EL (cell line): ENCODE data around the gene CORO2B.

Source experiments
- DNase-seq: peaks from one replicate; pipeline ENCODE4 v3.0.0-alpha.2; 2016

Gene CORO2B

GRCh38 chr15:68574629-68575028, 4.2 kb upstream of the CORO2B start:
- no peak for DNase-seq

DNA sequence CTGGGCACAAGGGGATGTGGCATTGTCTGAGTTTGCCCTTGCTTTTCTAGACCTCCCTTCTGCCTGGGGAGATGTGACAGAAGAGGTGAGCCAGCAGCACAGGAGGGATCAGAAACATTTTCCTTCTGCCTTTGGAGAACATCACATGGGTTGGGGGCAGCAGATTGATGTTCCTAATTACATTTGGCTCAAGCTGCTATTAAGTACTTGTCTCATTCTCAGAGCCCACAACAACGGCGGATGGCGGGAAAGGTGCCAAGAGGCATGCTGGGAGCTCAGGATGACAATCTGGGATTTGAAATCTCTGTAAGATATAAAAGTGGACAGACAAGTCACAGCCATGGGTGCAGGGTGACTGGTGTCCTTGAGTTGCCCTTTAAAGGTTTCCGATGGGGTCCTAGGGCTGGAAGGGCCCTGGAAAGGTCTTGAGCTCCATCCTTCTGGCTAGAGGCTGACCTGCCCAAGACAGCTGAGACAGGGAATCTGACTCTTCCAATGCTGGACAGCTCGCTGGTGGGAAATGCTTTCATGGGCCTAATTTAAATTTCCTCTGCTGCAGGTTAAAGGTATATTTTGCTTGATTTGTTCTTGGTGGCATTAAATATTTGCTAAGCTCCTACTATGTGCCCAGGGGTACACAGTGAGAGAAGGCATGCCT, 2.4 kb upstream of the CORO2B start:
- no peak for DNase-seq

- DNase-seq: peak; percentile 74
Observed at GRCh38 chr15:68578175-68578979, 416 bp upstream of the CORO2B start.

DNA sequence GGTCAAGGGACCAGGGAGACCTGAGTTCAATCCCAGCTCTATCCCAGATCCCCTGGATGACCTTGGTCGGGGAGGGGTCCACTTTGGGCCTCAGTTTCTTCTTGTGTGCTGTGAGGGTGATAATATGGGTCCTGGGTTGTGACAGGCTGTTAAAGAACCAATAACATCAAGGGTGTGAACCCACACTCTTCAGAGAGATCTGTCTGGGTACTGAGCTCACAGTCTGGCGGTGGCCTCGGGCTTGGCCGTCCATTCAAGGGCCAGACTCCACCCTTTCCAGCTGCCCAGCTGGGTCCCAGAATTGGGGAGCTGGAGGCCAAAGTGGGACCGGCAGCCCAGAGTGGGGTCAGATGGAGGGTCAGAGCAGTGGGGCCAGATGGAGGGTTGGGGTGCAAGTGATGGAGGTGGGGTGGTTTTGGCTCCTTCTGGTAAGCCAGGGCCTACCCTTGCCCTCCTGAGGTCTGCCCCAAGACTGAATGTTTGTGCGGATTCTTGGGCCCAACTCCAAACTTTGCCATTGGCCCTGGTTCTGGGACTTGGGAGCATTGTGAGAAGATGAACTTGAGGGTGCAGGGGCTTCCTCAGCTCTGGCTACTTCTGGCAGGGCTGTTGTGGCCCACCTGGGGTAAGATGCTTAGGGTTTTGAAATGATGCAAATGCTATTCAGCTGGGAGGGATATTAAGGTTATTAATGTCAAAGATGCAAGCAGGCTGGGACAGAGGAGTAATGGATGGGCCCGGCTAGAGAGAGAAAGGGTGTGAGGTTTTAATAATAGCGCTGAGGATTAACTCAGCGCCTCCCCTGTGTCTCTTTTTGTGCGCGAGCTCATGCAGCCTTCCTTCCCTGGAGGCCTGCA, 1.5 kb downstream of the CORO2B start:
- DNase-seq: no peak

DNA sequence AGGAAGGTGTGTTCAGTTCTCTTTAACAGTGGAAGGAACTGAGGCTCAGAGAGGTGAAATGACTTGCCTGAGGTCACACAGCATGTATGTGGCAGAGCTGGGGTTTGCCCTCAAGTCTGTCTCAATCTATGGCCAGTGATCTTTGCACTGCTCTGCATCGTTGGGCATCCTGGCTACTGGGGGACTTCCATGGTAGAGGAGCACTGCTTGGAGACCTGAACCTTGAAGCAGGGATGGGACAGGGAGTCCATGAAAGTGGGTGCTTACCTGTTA, 2.0 kb downstream of the CORO2B start:
- DNase-seq: no peak

DNA sequence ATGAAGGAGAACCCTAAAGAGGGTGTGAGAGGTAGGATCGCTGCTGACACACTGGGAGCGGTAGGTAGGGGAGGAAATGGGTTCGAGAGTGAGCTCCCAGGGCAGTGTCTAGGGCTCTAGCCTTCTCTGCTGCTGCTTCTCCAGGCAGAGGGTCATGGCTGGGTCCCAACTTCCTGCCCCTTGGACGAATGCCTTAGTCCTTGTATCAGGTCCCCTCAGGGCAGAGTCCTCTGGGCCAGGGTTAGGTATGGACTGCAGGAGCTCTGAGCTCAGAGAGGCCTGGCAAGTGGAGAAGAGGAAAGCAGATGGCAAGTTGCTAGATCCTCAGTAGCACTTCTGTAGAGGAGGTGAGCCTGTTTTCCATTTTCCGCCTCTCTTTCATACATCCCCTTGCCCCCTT, 2.9 kb downstream of the CORO2B start:
- DNase-seq: peak; percentile 47

- no peak for DNase-seq
Observed at GRCh38 chr15:68582236-68582635, 3.4 kb downstream of the CORO2B start.

DNA sequence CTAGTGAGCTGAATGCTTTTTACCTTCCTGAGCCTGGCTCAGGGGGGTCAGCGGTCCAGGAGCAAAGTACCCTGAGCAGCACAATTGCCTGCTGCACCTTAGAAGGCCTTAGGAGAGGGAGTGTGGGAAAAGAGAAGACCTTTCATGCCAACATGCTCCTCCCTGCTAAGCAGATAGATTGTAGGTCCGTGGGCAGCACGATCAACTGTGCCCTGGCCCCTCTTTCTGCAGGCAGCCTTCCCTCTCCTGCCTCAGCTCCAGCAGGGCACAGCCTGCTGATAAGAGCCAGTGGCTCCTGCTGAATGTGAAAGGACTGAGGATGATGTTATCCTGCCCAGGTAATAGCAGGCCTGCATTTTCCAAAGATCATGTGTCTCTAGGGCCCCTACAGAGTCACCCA, 4.1 kb downstream of the CORO2B start:
- DNase-seq: no peak

DNA sequence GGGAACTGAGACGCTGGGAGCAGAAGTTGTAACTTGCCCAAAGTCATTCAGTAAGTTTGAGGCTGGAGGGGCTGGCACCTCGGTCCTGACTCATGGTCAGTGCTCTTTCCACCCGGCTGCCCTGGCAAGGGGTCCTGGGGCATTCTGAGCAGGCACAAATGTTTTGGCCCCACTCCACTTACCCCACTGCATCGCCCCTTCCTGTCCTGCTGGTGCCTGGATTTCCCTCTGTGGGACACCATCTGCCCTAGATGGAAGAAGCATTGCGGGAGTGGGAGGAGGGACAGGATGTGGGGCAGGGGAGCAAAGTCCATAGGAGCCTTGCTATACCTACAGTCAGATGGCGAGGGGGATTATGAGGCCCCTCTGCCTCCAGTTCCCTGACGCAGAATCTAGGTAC, 4.5 kb downstream of the CORO2B start:
- no peak for DNase-seq

- no peak for DNase-seq
Observed at GRCh38 chr15:68583936-68584755, 5.4 kb downstream of the CORO2B start.

DNA sequence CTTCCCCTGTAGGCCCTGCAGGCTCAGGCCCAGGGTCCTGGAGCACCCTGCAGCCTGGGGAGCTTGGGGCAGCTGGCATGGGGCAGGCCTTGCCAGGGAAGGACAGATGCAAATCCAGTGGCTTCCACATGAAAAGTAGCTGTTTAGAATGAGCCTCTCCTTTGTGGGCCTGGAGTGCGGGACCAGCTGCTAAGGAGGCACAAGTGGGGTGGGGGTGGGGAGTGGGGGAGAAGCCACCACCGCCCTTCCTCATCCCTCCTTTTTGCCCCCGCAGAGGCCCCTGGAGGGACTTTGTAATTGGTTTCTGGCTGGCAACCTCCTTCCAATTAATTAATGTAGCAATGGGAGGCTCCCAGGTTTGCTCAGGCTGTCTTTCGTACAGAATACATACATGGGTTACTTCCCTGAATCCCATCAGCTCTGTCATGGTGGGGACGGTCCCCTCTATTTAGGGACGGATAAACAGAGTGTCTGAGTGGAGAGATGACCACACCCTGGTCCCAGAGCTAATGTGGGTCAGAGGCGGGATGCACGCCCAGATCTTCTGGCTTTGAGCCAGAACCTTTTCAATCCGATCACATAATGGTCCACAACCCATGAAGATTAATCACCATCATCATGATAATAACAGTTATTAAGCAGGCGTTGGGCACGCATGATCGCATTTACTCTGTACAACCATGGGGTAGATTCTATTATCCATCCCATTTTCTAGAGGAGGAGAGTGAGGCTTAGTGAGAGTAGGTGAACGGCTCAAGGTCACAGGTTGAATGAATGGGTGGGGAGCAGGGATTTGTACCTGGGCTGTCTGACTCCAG, 6.2 kb downstream of the CORO2B start:
- no peak for DNase-seq

DNA sequence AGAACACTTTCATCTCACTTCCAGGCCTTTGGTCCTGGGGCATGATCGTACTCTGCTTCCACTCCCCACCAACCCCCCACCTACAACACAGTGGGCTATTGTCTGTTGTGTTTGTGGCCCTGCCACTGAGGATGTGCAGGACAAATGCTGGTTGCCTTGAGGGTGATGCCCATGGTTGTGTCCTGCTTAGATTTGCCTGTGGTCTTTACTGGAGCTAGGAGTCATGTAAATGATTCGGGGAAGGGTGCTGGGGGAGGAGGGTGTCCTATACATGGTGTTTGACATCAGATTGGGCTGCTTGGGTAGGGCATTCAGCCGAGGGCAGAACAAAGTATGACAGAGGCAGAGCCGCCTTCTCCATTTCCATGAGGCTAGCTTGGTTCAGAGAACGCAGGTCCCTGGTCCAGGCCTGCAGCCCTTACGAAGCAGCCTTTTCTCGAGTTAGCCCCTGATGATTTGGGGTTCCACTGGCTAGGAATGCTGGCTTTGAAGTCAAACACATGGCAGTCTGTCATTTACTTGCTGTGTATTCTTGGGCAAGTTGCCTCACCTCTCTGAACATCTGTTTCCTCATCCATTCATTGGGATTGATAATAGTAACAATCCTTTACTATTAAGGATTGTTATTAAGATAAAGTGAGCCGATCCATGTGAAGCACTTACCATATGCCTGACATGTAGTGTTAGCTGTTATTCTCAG, 6.9 kb downstream of the CORO2B start:
- DNase-seq: no peak

- DNase-seq: peak; percentile 92
Observed at GRCh38 chr15:68586274-68586961, 7.6 kb downstream of the CORO2B start.

GRCh38 chr15:68587769-68588385, 9.1 kb downstream of the CORO2B start:
- no peak for DNase-seq

DNA sequence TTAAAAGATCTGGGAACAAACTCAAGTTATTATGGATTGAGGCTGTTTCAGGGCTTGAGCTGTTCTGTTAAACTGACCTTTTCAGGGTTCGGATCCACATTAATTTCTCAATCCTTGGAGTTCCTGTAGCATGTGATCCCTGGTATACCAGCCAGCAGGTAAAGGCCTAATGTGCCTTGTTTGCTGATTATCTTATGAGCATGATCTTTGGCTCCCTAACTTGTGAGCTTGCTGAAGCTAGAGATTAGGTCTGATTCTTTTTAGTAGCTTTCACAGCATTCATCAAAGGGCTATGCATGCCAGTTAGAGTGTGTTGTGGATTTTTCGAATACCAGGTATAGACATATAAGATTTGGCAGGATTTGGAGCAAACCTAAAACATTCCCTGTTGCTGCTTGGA, 10.3 kb downstream of the CORO2B start:
- no peak for DNase-seq

DNA sequence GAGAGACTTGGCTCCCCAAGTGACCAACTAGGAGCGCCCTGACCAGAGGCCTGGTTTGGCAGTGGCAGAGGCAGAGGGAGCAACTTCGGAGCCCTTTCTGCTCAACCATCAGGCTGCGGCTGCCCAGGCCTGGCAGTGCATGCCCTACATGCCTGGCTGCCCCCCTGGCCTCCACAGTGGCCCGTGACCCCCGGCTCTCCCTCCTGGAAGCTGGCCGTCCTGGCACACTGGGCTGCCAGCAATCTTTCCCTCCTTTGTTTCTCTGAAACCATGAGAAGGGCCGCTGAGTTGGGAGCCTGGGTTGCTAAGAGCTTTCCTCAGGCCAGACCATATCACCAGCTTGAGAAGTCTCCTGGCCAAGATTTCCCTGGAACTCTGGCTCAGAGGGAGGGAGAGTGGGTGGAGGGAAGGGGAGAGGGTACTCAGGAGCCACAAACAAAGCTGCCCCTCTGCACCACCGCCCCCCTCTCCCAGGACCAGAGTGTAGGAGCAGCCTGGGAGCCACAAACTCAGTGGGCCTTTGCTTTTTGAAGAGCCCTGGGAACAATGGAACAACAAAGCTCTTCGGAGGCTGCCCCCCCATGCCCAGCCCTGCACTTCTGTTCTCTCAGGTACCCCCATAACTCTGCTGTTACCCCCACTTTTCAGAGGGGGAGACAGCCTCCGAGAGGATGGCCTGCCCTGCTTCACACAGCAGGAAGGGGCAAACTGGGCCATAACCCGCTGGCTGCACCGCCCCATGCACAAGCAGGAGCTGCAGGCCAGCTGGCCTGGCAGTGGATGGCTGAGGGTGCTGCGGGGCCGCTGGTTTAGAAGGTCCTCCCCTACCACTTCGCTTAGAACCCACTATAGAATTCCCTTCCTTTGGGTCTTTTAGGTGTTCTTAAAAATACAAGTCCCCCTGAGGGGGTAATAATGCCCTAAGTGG, 11.3 kb downstream of the CORO2B start:
- no peak for DNase-seq

- no peak for DNase-seq
Observed at GRCh38 chr15:68590721-68591389, 12.1 kb downstream of the CORO2B start.

GRCh38 chr15:68592054-68592453, 13.3 kb downstream of the CORO2B start:
- no peak for DNase-seq

- no peak for DNase-seq
Observed at GRCh38 chr15:68592544-68592943, 13.8 kb downstream of the CORO2B start.
